HG03280 (cell line): ENCODE measurements around the gene MYO15A.
A peak's percentile ranks its signal among the peaks of the same experiment; 100 is the strongest.

Source experiments
- ATAC-seq: cut with Tn5 transposase; IDR thresholded peaks from one replicate; pipeline ENCODE4 v1.9.1; 2021; ENCODE audit warnings: mild to moderate bottlenecking, moderate library complexity; ENCODE audit not compliant: unreplicated experiment

MYO15A gene

GRCh38 chr17:18108401-18109312, at the start of gene MYO15A:
Gene MYO15A (plus strand): TSS chr17:18108756. CDS start chr17:18118801, 10,045 bp downstream.
- ATAC-seq = no peak

DNA sequence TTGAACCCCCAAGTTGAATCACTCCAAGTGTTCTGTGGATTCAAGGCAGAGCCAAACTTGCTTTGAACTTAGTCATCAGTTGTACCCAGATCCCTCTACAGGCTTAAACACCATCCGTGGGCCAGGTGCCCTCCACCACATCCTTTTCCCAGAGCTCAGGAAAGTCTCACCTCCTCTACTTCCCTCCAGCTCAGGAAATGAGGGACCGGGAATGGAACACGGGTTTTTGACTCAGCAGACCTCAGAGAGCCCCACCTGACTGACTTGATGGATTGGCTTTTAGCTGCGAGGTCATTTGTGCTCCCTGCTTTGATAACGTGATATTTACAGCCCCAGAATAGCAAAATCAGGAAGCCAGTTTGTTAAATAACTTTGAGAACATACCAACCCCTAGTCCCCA, 49.3 kb upstream of the MYO15A start:
- no peak for ATAC-seq

- ATAC-seq = no peak
These were observed 44.5 kb upstream of the MYO15A start for GRCh38 chr17:18064053-18064452.

DNA sequence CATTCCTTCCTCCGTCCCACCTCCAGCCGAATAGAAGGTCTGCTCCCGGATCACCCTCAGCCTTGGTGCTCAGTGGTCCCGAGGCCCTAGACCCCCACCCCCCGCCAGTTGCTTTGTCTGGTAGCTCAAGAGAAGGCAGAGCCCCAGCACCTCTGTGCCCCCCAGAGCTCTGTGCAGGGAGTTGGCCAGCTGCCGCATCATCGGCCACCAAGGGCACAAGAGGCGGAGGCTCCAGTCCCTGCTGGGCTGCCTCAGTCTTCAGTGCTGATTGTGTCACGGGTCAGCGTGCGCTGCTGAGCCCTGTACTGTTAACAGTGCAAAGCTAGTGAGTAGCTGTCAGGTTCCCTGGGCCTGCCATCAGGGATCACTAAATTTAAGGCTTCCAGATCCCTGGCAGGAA, 43.0 kb upstream of the MYO15A start:
- ATAC-seq = no peak

- no peak for ATAC-seq
These were observed 41.7 kb upstream of the MYO15A start for GRCh38 chr17:18066866-18067265.

DNA sequence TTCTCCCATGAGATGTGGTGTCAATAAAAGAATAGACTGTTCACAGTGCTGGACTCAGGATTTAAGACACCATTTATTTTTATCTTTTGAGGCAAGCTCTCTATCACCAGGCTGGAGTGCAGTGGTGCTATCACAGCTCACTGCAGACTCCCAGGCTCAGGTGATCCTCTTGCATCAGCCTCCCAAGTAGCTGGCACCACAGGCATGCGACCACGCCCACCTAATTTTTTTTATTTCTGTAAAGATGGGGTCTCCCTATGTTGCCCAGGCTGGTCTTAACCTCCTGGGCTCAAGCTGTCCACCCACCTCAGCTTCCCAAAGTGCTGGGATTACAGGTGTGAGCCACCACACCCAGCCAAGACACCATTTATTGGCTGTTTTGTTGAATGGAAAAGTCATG, 39.5 kb upstream of the MYO15A start:
- no peak for ATAC-seq

DNA sequence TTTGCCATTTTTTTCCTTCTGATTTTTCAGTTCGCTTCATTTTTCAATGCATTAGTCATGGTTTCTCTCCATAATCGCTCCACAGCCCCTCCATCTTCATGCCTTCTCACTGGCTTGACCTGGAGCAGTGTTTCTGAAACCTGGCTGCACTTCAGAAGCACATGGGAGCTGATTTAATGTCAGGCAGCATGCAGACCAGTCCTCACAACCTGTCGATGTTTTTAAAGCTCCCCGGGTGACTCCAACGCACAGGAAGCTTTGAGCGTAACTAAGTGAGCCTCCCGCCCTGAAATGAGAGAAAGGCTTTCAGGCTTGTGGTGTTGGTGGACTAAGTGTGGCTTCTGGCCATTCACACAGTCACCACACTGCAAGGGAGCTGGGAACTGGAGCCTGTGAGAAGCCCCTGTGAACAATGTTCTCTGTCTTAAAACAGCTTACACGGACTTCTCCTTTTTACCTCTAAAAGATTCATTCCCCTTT, 37.7 kb upstream of the MYO15A start:
- no peak for ATAC-seq

GRCh38 chr17:18071751-18072150, 36.8 kb upstream of the MYO15A start:
- no peak for ATAC-seq

DNA sequence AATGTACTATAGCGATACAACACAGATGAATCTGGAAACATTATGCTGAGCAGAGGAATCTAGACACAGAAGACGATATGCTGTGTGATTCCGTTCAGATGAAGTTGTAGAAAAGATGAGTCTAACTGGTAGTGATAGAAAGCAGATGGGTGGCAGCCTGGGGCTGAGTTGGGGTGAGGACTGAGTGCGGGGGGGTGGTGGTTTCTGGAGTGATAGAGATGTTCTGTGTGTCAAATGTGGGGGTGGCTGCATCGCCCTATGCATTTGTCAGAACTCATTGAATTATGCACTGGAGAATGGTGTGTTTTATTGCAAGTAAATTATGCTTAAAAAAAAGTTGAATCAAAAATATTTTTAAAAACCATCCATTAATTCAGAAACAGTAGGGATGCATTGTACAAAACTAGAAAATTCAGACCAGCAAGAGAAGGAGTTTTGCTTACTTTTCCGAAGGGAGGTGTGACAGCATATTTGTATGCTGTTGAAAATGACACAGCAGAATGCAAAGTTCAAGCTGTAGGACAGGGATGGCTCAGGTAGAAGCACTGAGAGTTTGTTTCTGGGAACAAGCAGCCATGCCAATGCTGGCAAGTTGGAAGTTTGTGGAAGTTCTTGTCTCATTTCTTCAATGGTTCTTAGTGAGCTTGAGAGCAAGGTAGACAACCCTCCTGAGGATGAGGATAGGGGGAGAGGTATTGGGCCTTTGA, 33.8 kb upstream of the MYO15A start:
- no peak for ATAC-seq

GRCh38 chr17:18076936-18077335, 31.6 kb upstream of the MYO15A start:
- no peak for ATAC-seq

DNA sequence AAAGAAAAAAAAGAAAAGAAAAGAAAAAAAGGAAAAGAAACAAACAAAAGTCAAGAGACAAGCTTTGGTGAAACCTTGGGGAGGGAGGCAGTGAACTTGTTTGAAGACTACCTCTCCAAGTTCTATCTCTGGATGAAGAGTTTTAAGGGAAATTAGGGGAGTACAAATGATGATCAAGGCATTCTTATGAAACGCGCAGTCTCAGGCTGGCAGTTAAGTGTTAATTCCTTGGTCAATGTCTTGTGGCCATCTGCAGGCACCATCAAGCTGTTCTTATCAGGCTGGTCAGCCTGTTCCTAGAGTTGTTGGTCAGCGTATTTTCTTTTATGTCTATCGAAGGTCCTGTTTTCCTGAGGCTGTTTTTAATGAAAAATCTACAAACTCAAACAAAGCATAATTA, 29.0 kb upstream of the MYO15A start:
- no peak for ATAC-seq

DNA sequence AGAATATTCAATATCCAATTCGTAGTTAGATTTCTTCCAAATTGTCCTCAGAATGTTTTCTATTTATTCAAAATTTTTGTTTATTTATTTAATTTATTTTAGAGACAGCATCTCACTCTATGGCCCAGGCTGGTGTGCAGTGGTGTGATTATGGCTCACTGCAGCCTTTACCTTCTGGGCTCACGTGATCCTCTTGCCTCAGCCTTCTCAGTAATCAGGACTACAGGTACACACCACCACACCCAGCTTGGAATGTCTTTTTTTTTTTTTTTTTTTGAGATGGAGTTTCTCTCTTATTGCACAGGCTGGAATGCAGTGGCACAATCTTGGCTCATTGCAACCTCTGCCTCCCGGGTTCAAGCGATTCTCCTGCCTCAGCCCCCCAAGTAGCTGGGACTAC, 24.3 kb upstream of the MYO15A start:
- ATAC-seq = no peak

GRCh38 chr17:18087610-18088491, 20.7 kb upstream of the MYO15A start, which contains the start of gene DRG2:
Gene DRG2 (plus strand): TSS chr17:18087948. CDS start chr17:18088024, 76 bp downstream.
- peak; percentile 92 for ATAC-seq

DNA sequence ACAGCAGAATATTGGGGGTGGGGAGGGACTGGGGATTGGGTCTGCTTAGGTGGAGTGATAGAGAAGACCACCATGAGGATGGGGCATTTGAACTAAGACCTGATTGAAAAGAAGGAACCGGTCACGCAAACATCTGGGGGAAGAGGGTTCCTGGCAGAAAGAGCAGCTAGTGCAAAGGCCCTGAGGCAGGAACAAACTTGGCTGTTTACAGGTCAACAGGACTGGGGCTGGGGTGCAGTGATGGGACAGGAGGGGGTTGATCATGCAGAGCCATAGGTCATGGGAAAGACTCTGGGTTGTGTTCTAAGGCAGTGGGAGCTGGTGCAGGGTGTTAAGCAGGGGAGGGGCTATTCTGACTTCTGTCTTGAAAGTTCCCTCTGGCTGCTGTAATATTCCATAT, 18.9 kb upstream of the MYO15A start:
- no peak for ATAC-seq

- ATAC-seq = no peak
These were observed 14.7 kb upstream of the MYO15A start for GRCh38 chr17:18093616-18094408.

DNA sequence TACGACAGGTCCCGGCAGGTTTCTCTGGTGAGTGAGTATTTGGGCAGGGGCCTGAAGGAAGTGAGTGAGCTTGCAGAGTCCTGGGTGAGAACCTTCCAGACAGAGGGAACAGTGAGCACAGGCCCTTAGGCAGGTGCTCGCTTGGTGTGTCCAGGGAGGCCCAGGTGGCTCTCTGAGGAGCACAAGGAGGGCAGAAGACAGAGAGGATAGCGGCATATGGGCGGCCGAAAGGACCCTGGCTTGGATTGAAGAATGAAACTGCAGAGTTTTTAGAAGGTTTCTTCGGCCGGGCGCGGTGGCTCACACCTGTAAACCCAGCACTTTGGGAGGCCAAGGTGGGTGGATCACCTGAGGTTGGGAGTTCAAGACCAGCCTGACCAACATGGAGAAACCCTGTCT, 14.1 kb upstream of the MYO15A start:
- ATAC-seq = no peak

- no peak for ATAC-seq
These were observed 9.0 kb upstream of the MYO15A start for GRCh38 chr17:18099516-18099915.

GRCh38 chr17:18100616-18101015, 7.9 kb upstream of the MYO15A start:
- no peak for ATAC-seq

- ATAC-seq = no peak
These were observed 6.7 kb upstream of the MYO15A start for GRCh38 chr17:18101828-18102227.

- no peak for ATAC-seq
These were observed 5.9 kb upstream of the MYO15A start for GRCh38 chr17:18102640-18103039.
